Measurements from ENCODE around the gene GABRB2. TPM values are rescaled to one million over a fixed set of nuclear protein-coding genes. Genes with fewer than 3 reads are reported as not detected.

The GABRB2 gene
- total and polyA plus RNA-seq, 12 donors = under 0.01 to 0.42 (median 0.18) TPM; not detected in 2

DNA sequence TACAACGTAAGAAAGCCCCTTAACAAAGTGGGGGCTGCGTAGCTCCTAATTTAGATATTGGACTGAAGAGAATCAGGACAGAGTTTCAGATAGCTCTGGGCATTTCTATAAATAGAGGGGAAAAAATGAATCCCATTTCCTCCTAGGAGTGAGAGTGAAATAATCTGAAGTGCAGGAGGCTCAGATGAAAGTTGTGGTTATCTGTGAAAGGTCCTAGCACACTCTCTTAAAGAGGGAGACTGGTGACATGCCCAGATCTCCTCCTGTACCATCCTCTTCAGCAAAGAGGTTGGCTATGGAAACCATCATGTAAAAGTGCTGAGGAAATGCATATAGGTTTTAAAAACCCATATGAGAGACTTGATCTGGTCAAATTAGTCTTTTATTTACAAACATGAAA is 143.4 kb downstream of the GABRB2 start:
- intact Hi-C loops (cut with DNase I) = no loop called here
- no peak for DNase-seq
- WGBS, 2 donors = 30 to 44% methylated on average over 2 of the region's 2 CpGs
- Histone ChIP-seq H3K4me3 (no peak overlapping the region), H3K4me1 (no peaks in the 10 kb centered on the region), H3K27me3 (no peaks in the 10 kb centered on the region), H3K36me3 (no peaks in the 10 kb centered on the region), H3K27ac (no peak overlapping the region), H3K9me3 (no peaks in the 10 kb centered on the region)
- TF ChIP-seq, protein P1, sequence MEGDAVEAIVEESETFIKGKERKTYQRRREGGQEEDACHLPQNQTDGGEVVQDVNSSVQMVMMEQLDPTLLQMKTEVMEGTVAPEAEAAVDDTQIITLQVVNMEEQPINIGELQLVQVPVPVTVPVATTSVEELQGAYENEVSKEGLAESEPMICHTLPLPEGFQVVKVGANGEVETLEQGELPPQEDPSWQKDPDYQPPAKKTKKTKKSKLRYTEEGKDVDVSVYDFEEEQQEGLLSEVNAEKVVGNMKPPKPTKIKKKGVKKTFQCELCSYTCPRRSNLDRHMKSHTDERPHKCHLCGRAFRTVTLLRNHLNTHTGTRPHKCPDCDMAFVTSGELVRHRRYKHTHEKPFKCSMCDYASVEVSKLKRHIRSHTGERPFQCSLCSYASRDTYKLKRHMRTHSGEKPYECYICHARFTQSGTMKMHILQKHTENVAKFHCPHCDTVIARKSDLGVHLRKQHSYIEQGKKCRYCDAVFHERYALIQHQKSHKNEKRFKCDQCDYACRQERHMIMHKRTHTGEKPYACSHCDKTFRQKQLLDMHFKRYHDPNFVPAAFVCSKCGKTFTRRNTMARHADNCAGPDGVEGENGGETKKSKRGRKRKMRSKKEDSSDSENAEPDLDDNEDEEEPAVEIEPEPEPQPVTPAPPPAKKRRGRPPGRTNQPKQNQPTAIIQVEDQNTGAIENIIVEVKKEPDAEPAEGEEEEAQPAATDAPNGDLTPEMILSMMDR (IDR thresholded peaks at IDR 0.05) = no peak
- ATAC-seq = no peak

DNA sequence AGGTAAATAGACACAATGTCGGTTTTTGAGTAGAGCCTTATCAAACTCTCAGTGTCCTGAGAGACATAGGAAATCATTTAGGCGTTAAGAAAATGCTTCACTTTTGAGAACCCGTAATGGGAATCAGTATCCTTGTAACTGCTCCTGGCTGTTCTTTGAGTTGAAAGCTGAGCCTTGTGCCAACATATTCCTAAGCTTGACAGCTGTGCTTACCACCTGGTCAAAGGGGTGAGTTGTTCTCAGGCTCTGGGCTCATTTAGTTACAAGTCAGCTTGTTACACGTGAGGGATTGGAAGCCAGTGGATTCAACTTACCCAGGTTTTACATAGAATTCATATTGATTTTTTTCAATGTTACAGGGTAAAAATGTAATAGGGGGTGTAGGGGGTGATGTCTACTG is 145.9 kb downstream of the GABRB2 start:
- Histone ChIP-seq H3K27ac (no peak overlapping the region), H3K36me3 (no peaks in the 10 kb centered on the region), H3K4me1 (no peaks in the 10 kb centered on the region), H3K27me3 (no peaks in the 10 kb centered on the region), H3K9me3 (no peaks in the 10 kb centered on the region), H3K4me3 (no peak overlapping the region)
- DNase-seq (no peak), ATAC-seq (no peak)
- WGBS, 2 donors = 67 to 68% methylated on average over 4 of the region's 4 CpGs
- intact Hi-C loops (cut with DNase I) = no loop called here
- TF ChIP-seq, protein P1 (IDR thresholded peaks at IDR 0.05) = no peak

DNA sequence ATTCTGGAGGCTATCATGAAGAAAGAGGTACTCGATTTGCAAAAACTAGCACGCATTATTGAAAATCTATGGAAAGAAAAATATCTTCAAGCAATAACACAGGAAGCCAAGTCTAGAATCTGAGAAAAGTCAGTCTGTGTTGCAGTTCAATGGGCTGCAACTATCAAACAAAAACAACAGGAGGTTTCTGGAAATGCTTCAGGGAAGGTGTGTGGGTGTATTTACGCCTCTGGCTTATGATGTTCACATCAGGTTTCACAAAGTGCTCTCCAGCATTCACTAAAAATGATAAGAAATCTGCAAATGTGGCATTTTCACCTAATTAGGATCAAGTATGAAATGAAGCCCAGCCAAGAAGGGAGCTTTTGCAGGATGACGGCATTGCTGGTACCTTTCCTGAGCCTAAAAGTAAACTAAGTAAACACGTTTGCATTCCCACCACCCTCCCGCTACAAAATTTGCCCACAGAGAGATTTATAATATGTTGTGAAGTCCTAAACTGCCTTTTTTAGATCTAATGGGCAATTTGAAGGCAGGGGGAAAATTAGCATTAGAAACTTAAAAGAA is 146.4 kb downstream of the GABRB2 start:
- Histone ChIP-seq H3K4me3 (no peak overlapping the region), H3K36me3 (no peaks in the 10 kb centered on the region), H3K4me1 (no peaks in the 10 kb centered on the region), H3K27me3 (no peaks in the 10 kb centered on the region), H3K9me3 (no peaks in the 10 kb centered on the region), H3K27ac (no peak overlapping the region)
- no peak for DNase-seq
- WGBS, 2 donors = 66 to 71% methylated on average over 6 of the region's 6 CpGs
- intact Hi-C loops (cut with DNase I) = no loop called here
- TF ChIP-seq, protein P1 (IDR thresholded peaks at IDR 0.05) = no peak
- ATAC-seq = no peak

DNA sequence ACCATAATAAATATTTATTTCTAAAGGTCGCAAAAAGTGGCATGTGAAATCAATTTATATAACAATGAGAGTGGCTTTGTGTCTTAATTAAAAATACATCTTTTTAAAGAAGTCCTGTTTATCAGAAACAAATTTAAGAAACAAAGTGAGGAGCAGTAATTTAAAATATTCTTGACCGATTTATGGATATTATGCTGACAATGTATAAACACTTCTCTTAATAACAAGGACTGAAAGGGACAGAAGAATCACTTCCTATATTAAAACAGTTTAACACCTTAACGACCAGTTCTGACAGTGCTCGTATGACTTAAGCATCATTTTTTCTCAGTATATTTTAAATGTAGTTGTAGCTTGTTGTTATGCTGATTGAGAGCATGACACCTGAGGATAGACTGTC is 149.1 kb downstream of the GABRB2 start:
- intact Hi-C loops (cut with DNase I) = no loop called here
- H3K27me3 ChIP-seq = no peaks in the 10 kb centered on the region
- WGBS, 2 donors = 83 to 87% methylated on average over 4 of the region's 4 CpGs
- ATAC-seq = no peak
- no peaks in the 10 kb centered on the region for H3K4me1 ChIP-seq
- no peaks in the 10 kb centered on the region for H3K9me3 ChIP-seq
- H3K4me3 ChIP-seq = no peak overlapping the region
- no peak for DNase-seq
- no peaks in the 10 kb centered on the region for H3K36me3 ChIP-seq
- TF ChIP-seq, protein P1 (IDR thresholded peaks at IDR 0.05) = no peak
- no peak overlapping the region for H3K27ac ChIP-seq

Measured in heart right ventricle (tissue), 16 donors.